Measurements from ENCODE around the gene FAM181A. TPM values are rescaled to one million over a fixed set of nuclear protein-coding genes. Genes with fewer than 3 reads are reported as not detected.

FAM181A gene
- total RNA-seq, 1 experiment from 2014 or later = not detected

GRCh38 chr14:93957333-93957710 is 30.2 kb downstream of the FAM181A start:
- no peak overlapping the region for H3K4ac ChIP-seq (ENCODE audit: low read depth, low read length)
- Mint-ChIP-seq H3K27ac (no peak overlapping the region), H3K4me1 (peaks cover 42 to 45% of the 10 kb centered on the region in 2 experiments), H3K9me3 (no peaks in the 10 kb centered on the region; a peak in 1 of 5 replicates), H3K36me3 (ENCODE audit: insufficient read depth in 1 of 3, low read depth in 3 of 3) (no peaks in the 10 kb centered on the region), H3K4me3 (no peak overlapping the region), H3K27me3 (ENCODE audit: low read depth) (no peaks in the 10 kb centered on the region; the same call in none of the 2 replicates)
- H3K79me1 ChIP-seq (ENCODE audit: insufficient read depth, low read depth, low read length, poor library complexity, severe bottlenecking) = no peaks in the 10 kb centered on the region
- no peaks in the 10 kb centered on the region for H3K23me2 ChIP-seq (ENCODE audit: insufficient read length, low read depth, low read length, poor library complexity, severe bottlenecking)
- no peak overlapping the region for H3T11ph ChIP-seq (ENCODE audit: low read length)
- no peak overlapping the region for H2BK15ac ChIP-seq (ENCODE audit: low read depth, low read length)
- H3K9ac ChIP-seq (ENCODE audit: extremely low read depth, insufficient read length, low read length) = no peak overlapping the region
- no peaks in the 10 kb centered on the region; the same call in 1 of the 2 replicates for H3K4me1 ChIP-seq (ENCODE audit: insufficient read depth, low read length)
- no peak overlapping the region for H3K27ac ChIP-seq (ENCODE audit: insufficient read length, low read depth, low read length)
- H3K79me2 ChIP-seq (ENCODE audit: insufficient read depth, low read length) = no peaks in the 10 kb centered on the region
- no peak overlapping the region for H2BK5ac ChIP-seq (ENCODE audit: insufficient read length, low read length)
- no peak overlapping the region for H3K23ac ChIP-seq (ENCODE audit: insufficient read length, low read depth, low read length)
- peak overlapping the region; percentile 38 for H3K18ac ChIP-seq (ENCODE audit: insufficient read length, low read depth, low read length)
- H4K20me1 ChIP-seq (ENCODE audit: control insufficient read depth, insufficient read depth, insufficient read length) = no peaks in the 10 kb centered on the region
- no peak overlapping the region for H2BK120ac ChIP-seq (ENCODE audit: low read depth, low read length, poor library complexity, severe bottlenecking)
- H3K14ac ChIP-seq (ENCODE audit: insufficient read depth, low read length) = no peak overlapping the region; the same call in 1 of the 2 replicates
- H3K56ac ChIP-seq (ENCODE audit: insufficient read length, low read depth, low read length) = no peak overlapping the region
- no peak overlapping the region for H2BK20ac ChIP-seq (ENCODE audit: low read depth, low read length, poor library complexity, severe bottlenecking)
- H3K27me3 ChIP-seq (ENCODE audit: insufficient read depth, low read length) = no peaks in the 10 kb centered on the region
- no peak overlapping the region for H2BK12ac ChIP-seq (ENCODE audit: insufficient read length, low read depth, low read length)
- TF ChIP-seq CTCF (conservative IDR thresholded peaks at IDR 0.05) = no peak
- no peak overlapping the region for H4K8ac ChIP-seq (replicated peaks; ENCODE audit: insufficient read length, low read depth, low read length)
- no peaks in the 10 kb centered on the region for H3K9me3 ChIP-seq (ENCODE audit: control insufficient read depth, low read depth, low read length)
- H3K4me2 ChIP-seq (ENCODE audit: insufficient read depth, insufficient read length, low read length) = no peak overlapping the region
- H2AFZ ChIP-seq (ENCODE audit: low read length) = no peak overlapping the region
- H2AK5ac ChIP-seq (ENCODE audit: insufficient read length, low read length) = no peak overlapping the region
- no peak overlapping the region for H4K5ac ChIP-seq (ENCODE audit: insufficient read length, low read depth, low read length)
- DNase-seq = no peak
- WGBS (ENCODE audit: extremely low coverage, insufficient read length, low lambda C conversion rate) = no CpG with 5 or more reads among the region's 7 CpGs
- no peak overlapping the region for H4K91ac ChIP-seq (ENCODE audit: insufficient read length, low read depth, low read length)

Data from H9 (cell line).